ENCODE measurements around the gene ZBTB38. TPM values are rescaled to one million over a fixed set of nuclear protein-coding genes. Genes with fewer than 3 reads are reported as not detected.

Gene ZBTB38
- total RNA-seq, 1 experiment from 2014 or later, result 38.7 TPM

GRCh38 chr3:141335531-141336061, 32.7 kb upstream of the ZBTB38 start:
- in situ Hi-C loops (cut with HindIII; ENCODE audit: low pct_unique_long_range_greater_than_20kb, low sequenced_read_pairs), result no loop called here
- no peak for DNase-seq (ENCODE audit: low read depth)

- in situ Hi-C loops (cut with HindIII; ENCODE audit: low pct_unique_long_range_greater_than_20kb, low sequenced_read_pairs), result no loop called here
- peak; percentile 57 for DNase-seq (ENCODE audit: low read depth)
Observed at GRCh38 chr3:141336672-141337522, 31.4 kb upstream of the ZBTB38 start.

- no peak for DNase-seq (ENCODE audit: low read depth)
- in situ Hi-C loops (cut with HindIII; ENCODE audit: low pct_unique_long_range_greater_than_20kb, low sequenced_read_pairs), result no loop called here
Observed at GRCh38 chr3:141337523-141337854, 30.8 kb upstream of the ZBTB38 start.

GRCh38 chr3:141337991-141338390, 30.3 kb upstream of the ZBTB38 start:
- DNase-seq (ENCODE audit: low read depth), result no peak
- in situ Hi-C loops (cut with HindIII; ENCODE audit: low pct_unique_long_range_greater_than_20kb, low sequenced_read_pairs), result no loop called here

GRCh38 chr3:141338881-141339280, 29.4 kb upstream of the ZBTB38 start:
- no peak for DNase-seq (ENCODE audit: low read depth)
- in situ Hi-C loops (cut with HindIII; ENCODE audit: low pct_unique_long_range_greater_than_20kb, low sequenced_read_pairs), result no loop called here

- in situ Hi-C loops (cut with HindIII; ENCODE audit: low pct_unique_long_range_greater_than_20kb, low sequenced_read_pairs), result no loop called here
- DNase-seq (ENCODE audit: low read depth), result no peak
Observed at GRCh38 chr3:141341536-141341935, 26.8 kb upstream of the ZBTB38 start.

- in situ Hi-C loops (cut with HindIII; ENCODE audit: low pct_unique_long_range_greater_than_20kb, low sequenced_read_pairs), result no loop called here
- DNase-seq (ENCODE audit: low read depth), result no peak
Observed at GRCh38 chr3:141342386-141342785, 25.9 kb upstream of the ZBTB38 start.

GRCh38 chr3:141343077-141343476, 25.2 kb upstream of the ZBTB38 start:
- in situ Hi-C loops (cut with HindIII; ENCODE audit: low pct_unique_long_range_greater_than_20kb, low sequenced_read_pairs), result no loop called here
- no peak for DNase-seq (ENCODE audit: low read depth)

GRCh38 chr3:141343865-141344271, 24.4 kb upstream of the ZBTB38 start:
- in situ Hi-C loops (cut with HindIII; ENCODE audit: low pct_unique_long_range_greater_than_20kb, low sequenced_read_pairs), result no loop called here
- DNase-seq (ENCODE audit: low read depth), result no peak

GRCh38 chr3:141345528-141345927, 22.8 kb upstream of the ZBTB38 start:
- DNase-seq (ENCODE audit: low read depth), result no peak
- in situ Hi-C loops (cut with HindIII; ENCODE audit: low pct_unique_long_range_greater_than_20kb, low sequenced_read_pairs), result no loop called here

- no peak for DNase-seq (ENCODE audit: low read depth)
- in situ Hi-C loops (cut with HindIII; ENCODE audit: low pct_unique_long_range_greater_than_20kb, low sequenced_read_pairs), result no loop called here
Observed at GRCh38 chr3:141346007-141346406, 22.3 kb upstream of the ZBTB38 start.

- in situ Hi-C loops (cut with HindIII; ENCODE audit: low pct_unique_long_range_greater_than_20kb, low sequenced_read_pairs), result no loop called here
- DNase-seq (ENCODE audit: low read depth), result no peak
Observed at GRCh38 chr3:141346418-141346817, 21.9 kb upstream of the ZBTB38 start.

- in situ Hi-C loops (cut with HindIII; ENCODE audit: low pct_unique_long_range_greater_than_20kb, low sequenced_read_pairs), result no loop called here
- DNase-seq (ENCODE audit: low read depth), result no peak
Observed at GRCh38 chr3:141346839-141347238, 21.5 kb upstream of the ZBTB38 start.

- in situ Hi-C loops (cut with HindIII; ENCODE audit: low pct_unique_long_range_greater_than_20kb, low sequenced_read_pairs), result no loop called here
- no peak for DNase-seq (ENCODE audit: low read depth)
Observed at GRCh38 chr3:141348837-141349236, 19.5 kb upstream of the ZBTB38 start.

- in situ Hi-C loops (cut with HindIII; ENCODE audit: low pct_unique_long_range_greater_than_20kb, low sequenced_read_pairs), result no loop called here
- DNase-seq (ENCODE audit: low read depth), result no peak
Observed at GRCh38 chr3:141349711-141350110, 18.6 kb upstream of the ZBTB38 start.

- no peak for DNase-seq (ENCODE audit: low read depth)
- in situ Hi-C loops (cut with HindIII; ENCODE audit: low pct_unique_long_range_greater_than_20kb, low sequenced_read_pairs), result no loop called here
Observed at GRCh38 chr3:141350666-141351065, 17.6 kb upstream of the ZBTB38 start.

GRCh38 chr3:141352262-141352984, 15.9 kb upstream of the ZBTB38 start:
- in situ Hi-C loops (cut with HindIII; ENCODE audit: low pct_unique_long_range_greater_than_20kb, low sequenced_read_pairs), result no loop called here
- DNase-seq (ENCODE audit: low read depth), result no peak

- in situ Hi-C loops (cut with HindIII; ENCODE audit: low pct_unique_long_range_greater_than_20kb, low sequenced_read_pairs), result no loop called here
- no peak for DNase-seq (ENCODE audit: low read depth)
Observed at GRCh38 chr3:141353652-141354495, 14.4 kb upstream of the ZBTB38 start.

- in situ Hi-C loops (cut with HindIII; ENCODE audit: low pct_unique_long_range_greater_than_20kb, low sequenced_read_pairs), result no loop called here
Observed at GRCh38 chr3:141354517-141354916, 13.8 kb upstream of the ZBTB38 start.

More at GRCh38 chr3:141354517-141354916, 13.8 kb upstream of the ZBTB38 start:
- no peak for DNase-seq (ENCODE audit: low read depth)

All from Caki2 (cell line).